Glomerular endothelial cell (primary cell): Measurements from ENCODE around the gene CAPN2. TPM values are rescaled to one million over a fixed set of nuclear protein-coding genes. Genes with fewer than 3 reads are reported as not detected.

Source experiments
- DNase-seq: peaks from one replicate; pipeline ENCODE4 v3.0.0-alpha.2; 2011; ENCODE audit warnings: low read depth, low spot score; ENCODE audit errors: extremely low read depth
- total RNA-seq: library from RNA; depleted of rRNA; stranded (reverse); fragments of >200 nt; gene quantifications from 2 replicates; pipeline ENCODE4 v1.2.3, GENCODE V29; 2015

CAPN2 gene
- total RNA-seq, 1 donor from 2014 or later: 277 TPM

DNA sequence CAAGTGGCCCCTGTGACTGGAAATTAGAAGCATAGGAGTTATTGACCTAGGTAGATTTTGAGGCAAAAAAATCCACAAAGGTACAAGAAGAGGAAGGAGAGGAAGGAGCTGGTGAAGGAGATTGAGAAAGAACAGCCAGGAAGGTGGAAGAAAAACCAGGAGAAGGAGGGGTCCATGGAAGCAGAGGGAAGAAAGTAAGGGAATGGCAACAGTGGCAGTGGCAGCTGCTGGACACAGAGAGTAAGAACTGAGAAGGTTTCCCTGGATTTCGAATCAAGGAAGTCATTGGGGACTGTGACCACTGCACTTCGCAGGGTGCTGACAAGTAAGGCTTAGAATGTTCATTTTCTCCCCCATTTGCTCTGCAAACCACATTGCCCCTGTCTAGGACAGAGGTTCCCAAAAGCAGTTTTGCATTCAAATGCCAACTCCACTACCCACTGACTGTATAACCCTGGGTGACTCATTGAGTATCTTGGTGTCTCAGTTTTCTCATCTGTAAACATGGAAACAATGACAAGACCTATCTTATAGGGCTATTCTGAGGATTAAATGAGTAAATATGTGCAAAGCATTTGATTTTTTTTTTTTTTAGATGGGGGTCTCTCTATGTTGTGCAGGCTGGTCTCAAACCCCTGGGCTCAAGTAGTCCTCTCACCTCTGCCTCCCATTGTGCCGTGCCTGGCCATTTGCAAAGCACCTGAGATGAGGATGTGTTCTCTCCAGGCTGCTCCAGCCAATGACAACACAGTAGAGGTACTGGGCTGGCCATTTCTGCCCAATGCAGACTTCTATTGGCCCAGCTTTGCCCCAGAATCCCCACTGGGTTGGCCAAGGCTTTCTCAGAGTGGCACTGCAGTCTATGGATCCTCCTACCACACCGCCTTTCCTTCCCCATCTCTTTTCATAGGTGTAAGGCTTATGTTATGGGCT is 9.3 kb upstream of the CAPN2 start:
- DNase-seq: no peak

DNA sequence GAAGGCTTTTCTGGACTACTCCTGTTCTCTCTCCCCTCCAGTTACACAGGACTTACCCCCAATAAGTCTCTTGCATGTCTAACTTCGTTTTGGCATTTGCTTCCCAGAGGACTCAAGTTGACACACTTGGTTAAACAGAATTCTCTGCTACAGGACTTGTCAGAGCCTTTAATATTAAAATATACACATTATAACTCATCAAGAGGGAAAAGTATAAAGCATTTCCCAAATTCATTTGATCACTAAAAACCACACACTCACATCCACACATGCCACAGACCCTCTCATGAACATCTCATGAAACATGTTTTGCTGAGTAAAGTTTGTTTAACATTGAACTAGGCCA is 8.7 kb upstream of the CAPN2 start:
- DNase-seq: no peak

GRCh38 chr1:223704921-223705878 is 7.1 kb upstream of the CAPN2 start:
- DNase-seq: no peak

GRCh38 chr1:223706077-223706973 is 6.0 kb upstream of the CAPN2 start:
- no peak for DNase-seq

GRCh38 chr1:223707256-223708000 is 4.9 kb upstream of the CAPN2 start:
- no peak for DNase-seq

DNA sequence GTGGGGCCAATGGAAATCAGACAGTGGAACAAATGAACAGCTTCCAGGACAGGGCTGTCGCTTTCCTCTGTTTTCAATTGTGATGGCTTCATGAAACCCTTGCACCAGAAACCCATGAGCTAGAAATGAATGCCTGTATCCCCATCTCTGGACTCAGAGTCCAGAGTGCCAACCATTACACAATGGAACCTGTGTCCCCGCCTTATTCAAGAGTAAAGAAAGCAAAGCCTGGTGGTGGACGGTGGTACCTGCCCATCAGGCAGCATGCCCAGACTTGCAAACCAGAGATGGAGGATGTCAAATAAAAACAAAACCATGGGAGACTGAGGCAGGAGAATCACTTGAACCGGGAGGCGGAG is 4.4 kb upstream of the CAPN2 start:
- no peak for DNase-seq

DNA sequence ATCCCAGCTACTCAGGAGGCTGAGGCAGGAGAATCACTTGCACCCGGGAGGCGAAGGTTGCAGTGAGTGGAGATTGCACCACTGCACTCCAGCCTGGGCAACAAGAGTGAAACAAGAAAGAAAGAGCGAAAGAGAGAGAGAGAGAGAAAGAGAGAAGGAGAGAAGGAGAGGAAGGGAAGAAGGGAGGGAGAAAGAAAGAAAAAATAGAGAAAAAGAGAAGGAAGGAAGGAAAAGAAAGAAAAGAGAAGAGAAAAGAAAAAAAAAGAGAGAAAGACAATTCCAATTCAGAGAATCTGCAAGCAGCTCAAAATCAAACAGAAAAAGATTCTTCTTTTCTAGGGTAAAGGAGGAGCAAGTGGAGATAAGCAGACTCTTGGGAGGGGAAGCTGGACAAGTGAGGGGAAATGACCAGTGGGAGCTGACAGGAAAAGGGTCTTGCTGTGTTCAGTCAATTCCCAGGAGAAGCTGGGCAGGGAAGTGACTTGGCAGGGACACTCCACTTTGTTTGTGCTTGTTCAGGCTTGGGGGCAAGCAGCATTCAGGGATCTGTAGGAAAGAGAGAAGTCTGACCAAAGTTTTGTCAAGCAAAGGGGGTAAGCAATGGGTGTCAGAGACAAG is 3.6 kb upstream of the CAPN2 start:
- no peak for DNase-seq

- DNase-seq: no peak
Measured at GRCh38 chr1:223709598-223709997, 2.7 kb upstream of the CAPN2 start.

DNA sequence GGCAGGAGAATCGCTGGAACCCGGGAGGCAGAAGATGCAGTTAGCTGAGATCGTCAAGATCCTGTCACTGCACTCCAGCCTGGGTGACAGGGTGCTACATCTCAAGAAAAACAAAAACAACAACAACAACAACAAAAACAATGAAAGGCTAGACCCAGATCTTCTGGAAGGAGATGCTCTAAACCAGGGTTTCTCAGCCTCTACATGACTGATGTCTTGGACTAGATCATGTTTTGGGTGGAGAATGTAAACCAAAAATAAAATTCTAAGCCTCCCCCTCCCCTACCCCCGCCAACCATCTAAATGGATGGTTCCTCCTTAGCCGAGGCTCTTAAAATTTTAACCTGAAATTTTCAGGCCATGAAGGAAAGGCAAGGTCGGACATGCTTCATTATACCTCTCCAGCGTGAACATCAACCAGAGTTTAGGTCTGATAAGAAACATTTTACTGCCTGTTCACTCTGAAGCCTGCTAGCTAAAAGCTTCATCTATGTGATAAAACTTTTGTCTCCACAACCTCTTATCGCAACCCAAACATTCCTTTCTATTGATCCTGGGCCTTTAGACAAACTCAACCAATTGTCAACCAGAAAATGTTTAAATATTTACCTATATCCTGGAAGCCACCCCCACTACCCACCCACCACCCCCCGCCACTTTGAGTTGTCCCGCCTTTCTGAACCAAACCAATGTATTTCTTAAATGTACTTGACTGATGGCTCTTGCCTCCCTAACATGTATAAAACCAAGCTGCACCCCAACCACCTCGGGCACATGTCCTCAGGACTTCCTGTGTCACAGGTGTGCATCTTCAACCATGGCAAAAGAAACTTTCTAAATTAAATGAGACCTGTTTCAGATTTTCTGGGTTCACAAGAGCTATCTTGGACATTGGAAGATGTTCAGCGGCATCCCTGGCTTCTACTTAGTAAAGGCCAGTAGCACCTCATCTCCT is 1.9 kb upstream of the CAPN2 start:
- DNase-seq: no peak

GRCh38 chr1:223711173-223711572 is 1.2 kb upstream of the CAPN2 start:
- DNase-seq: no peak

DNA sequence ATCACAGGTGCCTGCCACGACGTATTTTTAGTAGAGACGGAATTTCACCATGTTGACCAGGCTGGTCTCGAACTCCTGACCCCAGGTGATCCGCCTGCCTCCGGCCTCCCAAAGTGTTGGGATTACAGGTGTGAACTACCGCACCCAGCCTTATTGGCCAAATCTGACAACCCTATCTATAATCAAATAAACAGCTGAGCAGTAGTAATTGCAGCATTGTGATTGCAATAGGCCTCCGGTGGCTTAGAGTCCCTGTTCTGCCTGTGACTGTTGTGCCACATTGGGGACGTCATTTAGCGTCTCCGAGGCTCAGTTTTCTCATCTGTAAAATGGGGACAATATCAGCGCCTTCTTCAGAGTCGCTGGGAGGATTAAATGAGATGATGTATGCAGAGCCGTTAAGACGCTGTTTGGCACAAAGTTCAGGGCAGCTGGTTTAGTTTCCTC is 569 bp upstream of the CAPN2 start:
- no peak for DNase-seq

- no peak for DNase-seq
Measured at GRCh38 chr1:223712850-223713474, 623 bp downstream of the CAPN2 start.

GRCh38 chr1:223713546-223714420 is 1.4 kb downstream of the CAPN2 start:
- no peak for DNase-seq

- no peak for DNase-seq
Measured at GRCh38 chr1:223714421-223714724, 2.0 kb downstream of the CAPN2 start.

GRCh38 chr1:223714849-223715603 is 2.7 kb downstream of the CAPN2 start:
- no peak for DNase-seq

DNA sequence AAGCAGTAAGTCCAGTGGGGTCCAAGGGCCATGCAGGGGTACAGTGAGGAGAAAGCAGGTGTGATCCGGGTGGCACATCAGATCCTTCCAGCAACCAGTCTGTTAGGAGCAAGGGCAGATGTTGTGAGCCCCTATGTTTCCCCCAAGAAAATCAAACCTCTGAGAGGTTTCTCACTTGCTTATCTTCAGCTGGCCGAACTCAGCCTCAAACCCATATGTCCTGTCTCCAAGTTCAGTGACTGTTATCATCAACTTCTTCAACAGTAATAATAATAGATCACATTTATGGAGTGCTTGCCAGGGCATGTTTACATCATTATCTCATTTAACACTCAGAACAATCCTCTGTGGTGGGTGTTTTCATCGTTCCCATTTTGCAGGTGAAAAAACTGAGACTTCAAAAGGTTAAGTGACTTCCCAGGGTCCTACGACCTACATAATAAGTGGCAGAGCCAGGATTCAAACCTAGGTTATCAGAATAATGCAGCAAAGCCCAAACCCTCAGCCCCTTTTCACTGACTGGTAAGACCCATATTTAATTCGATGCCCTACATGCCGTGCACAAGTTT is 3.3 kb downstream of the CAPN2 start:
- no peak for DNase-seq
